Measurements from ENCODE around the gene LCK.
"Not testable (repeated sequence)": the region's sequence is repeated elsewhere in the genome, so short reads cannot be mapped to it uniquely, and the experiment has no call there.

Gene LCK

DNA sequence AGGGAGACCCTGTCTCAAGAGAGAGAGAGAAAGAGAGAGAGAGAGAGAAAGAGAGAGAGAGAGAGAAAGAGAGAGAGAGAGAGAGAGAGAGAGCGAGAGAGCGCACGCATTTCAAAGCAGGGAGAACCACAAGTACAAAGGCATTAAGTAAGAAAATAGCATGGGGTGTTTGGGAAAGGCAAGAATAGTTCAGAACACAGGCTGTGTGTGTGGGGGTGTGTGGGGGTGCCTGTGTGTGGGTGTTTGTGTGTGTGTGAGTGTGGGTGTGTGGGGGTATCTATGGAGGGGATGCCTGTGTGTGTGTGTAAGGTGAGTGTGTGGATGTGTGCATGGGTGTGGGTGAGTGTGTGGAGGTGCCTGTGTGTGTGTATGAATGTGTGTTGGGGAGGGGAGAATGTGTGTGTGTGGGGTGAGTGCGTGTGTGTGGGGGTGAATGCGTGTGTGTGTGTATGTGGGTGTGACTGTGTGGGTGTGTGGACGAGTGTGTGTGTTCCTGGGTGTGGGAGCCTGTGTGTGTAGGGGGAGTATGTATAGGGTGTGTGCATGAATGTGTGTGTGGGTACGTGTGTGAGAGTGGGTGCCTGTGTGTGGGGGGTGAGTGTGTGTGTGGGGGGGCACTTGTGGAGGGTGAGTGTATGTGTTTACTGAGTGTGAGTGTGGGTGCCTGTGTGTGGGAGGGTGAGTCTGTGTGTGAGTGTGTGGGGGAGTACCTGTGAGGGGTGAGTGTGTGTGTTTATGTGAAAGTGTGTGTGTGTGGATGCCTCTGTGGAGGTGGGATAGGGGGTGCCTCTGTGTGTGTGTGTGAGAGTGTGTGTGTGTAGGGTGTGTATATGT is 21.7 kb downstream of the LCK start:
- in situ Hi-C loops (cut with MboI; ENCODE audit: low sequenced_read_pairs), result no loop called here

DNA sequence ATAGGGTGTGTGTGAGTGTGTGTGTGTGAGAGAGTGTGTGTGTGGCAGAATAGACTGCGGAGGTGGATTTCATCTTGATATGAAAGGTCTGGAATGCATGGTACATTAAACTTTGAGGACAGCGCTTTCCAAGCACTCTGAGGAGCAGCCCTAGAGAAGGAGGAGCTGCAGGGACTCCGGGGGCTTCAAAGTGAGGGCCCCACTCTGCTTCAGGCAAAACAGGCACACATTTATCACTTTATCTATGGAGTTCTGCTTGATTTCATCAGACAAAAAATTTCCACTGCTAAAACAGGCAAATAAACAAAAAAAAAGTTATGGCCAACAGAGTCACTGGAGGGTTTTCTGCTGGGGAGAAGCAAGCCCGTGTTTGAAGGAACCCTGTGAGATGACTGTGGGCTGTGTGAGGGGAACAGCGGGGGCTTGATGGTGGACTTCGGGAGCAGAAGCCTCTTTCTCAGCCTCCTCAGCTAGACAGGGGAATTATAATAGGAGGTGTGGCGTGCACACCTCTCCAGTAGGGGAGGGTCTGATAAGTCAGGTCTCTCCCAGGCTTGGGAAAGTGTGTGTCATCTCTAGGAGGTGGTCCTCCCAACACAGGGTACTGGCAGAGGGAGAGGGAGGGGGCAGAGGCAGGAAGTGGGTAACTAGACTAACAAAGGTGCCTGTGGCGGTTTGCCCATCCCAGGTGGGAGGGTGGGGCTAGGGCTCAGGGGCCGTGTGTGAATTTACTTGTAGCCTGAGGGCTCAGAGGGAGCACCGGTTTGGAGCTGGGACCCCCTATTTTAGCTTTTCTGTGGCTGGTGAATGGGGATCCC is 22.5 kb downstream of the LCK start:
- in situ Hi-C loops (cut with MboI; ENCODE audit: low sequenced_read_pairs), result no loop called here

DNA sequence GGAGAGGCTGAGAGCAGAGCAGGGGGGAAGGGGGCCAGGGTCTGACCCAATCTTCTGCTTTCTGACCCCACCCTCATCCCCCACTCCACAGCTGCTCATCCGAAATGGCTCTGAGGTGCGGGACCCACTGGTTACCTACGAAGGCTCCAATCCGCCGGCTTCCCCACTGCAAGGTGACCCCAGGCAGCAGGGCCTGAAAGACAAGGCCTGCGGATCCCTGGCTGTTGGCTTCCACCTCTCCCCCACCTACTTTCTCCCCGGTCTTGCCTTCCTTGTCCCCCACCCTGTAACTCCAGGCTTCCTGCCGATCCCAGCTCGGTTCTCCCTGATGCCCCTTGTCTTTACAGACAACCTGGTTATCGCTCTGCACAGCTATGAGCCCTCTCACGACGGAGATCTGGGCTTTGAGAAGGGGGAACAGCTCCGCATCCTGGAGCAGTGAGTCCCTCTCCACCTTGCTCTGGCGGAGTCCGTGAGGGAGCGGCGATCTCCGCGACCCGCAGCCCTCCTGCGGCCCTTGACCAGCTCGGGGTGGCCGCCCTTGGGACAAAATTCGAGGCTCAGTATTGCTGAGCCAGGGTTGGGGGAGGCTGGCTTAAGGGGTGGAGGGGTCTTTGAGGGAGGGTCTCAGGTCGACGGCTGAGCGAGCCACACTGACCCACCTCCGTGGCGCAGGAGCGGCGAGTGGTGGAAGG is 23.7 kb downstream of the LCK start:
- in situ Hi-C loops (cut with MboI; ENCODE audit: low sequenced_read_pairs), result no loop called here

DNA sequence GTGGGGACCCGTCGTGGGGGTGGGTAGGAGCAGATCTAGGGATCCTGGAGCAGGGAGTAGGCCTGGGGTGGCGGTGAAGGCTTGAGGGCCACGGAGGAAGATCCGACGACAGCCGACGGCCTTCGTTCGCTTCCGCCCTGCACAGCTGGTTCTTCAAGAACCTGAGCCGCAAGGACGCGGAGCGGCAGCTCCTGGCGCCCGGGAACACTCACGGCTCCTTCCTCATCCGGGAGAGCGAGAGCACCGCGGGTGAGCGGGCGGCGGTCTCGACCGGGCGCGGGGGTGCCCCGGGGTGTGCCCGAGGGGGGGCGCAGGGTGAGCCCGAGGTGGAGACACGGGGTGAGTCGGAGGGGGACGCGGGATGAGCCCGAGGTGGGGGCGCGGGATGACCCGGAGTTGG is 24.4 kb downstream of the LCK start:
- in situ Hi-C loops (cut with MboI; ENCODE audit: low sequenced_read_pairs), result no loop called here

DNA sequence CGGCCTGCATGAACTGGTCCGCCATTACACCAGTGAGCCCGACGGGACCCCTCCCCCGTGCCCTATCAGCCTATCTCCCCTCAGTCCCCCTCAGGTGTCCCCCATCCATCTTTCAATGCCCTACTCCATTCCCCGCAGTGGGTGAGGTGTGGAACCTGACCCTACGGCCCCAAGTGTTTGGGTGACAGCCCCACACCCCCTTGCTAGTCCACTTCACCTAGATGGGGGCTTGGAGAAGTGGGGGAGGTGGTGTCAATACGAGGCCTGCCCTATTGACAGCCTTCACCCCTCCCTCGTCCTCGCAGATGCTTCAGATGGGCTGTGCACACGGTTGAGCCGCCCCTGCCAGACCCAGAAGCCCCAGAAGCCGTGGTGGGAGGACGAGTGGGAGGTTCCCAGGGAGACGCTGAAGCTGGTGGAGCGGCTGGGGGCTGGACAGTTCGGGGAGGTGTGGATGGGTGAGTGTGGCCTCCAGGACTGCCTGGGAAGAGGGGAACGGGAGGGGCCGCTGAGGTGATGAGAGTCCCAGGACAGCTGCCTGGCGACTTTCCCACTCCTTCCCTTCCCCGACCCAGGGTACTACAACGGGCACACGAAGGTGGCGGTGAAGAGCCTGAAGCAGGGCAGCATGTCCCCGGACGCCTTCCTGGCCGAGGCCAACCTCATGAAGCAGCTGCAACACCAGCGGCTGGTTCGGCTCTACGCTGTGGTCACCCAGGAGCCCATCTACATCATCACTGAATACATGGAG is 25.1 kb downstream of the LCK start:
- in situ Hi-C loops (cut with MboI; ENCODE audit: low sequenced_read_pairs), result no loop called here

DNA sequence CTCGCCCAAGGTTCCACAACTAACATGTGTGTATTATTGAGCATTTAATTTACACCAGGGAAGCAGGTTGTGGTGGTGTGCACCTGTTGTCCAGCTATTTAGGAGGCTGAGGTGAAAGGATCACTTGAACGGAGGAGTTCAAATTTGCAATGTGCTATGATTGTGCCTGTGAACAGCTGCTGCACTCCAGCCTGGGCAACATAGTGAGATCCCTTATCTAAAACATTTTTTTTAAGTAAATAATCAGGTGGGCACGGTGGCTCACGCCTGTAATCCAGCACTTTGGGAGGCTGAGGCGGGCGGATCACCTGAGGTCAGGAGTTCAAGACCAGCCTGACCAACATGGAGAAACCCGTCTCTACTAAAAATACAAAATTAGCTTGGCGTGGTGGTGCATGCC is 33.7 kb downstream of the LCK start:
- in situ Hi-C loops (cut with MboI; ENCODE audit: low sequenced_read_pairs), result not testable (repeated sequence)

DNA sequence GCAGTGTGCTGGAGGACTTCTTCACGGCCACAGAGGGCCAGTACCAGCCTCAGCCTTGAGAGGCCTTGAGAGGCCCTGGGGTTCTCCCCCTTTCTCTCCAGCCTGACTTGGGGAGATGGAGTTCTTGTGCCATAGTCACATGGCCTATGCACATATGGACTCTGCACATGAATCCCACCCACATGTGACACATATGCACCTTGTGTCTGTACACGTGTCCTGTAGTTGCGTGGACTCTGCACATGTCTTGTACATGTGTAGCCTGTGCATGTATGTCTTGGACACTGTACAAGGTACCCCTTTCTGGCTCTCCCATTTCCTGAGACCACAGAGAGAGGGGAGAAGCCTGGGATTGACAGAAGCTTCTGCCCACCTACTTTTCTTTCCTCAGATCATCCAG is 34.6 kb downstream of the LCK start:
- in situ Hi-C loops (cut with MboI; ENCODE audit: low sequenced_read_pairs), result no loop called here

DNA sequence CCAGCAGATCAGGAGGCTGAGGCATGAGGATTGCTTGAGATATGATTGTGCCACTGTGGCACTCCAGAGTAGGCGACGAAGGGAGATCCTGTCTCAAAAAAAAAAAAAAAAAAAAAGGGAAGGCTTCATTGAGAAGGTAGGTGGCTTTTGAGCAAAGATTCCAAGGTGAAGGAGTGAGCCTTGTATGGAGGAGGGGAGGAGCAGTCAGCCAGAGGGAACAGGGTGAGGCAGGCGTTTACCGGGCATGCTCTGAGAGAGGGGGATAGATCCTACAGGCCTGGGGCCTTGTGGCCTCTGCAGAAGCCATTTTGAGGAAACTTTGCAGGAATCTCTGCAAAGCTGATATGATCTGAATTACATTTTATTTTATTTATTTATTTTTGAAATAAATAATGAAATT is 35.7 kb downstream of the LCK start:
- in situ Hi-C loops (cut with MboI; ENCODE audit: low sequenced_read_pairs), result no loop called here

DNA sequence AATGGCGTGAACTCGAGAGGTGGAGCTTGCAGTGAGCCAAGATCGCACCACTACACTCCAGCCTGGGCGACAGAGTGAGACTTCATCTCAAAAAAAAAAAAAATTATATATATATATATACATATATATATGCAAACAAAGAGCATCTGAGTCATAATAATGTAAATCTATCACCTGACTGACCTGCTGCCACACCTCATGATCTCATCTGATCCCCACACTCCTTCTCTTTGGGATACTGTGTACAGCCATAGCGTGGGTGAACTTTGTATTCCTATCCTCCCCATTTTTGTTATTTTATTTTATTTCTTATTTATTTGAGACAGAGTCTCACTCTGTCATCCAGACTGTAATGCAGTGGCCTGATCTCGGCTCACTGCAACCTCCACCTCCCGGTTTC is 38.2 kb downstream of the LCK start:
- in situ Hi-C loops (cut with MboI; ENCODE audit: low sequenced_read_pairs), result no loop called here

DNA sequence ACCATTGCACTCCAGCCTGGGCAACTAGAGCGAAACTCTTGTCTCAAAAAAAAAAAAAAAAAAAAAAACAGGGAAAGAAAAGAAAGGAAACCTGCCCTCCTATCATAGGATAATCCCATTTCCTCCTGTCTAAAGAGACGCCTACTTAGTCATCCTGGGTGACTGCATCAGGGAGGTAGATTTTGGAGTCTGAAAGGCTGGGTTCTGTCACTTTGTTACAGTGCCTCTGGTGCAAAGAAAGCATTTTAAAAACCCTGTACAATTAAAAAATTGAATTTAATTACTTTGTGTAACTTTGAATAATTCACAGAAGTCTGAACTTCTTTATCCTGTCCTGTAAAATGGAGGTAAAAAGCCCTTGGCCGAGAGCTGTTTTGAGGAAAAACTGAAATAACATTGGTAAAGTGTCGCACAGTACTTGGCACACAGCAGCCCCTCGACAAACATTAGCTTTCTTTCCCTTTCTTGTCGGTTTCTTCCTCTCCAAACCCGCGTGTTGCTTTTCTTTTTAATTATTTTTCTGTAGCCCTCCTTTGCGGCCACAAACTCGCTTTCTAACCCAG is 40.2 kb downstream of the LCK start:
- in situ Hi-C loops (cut with MboI; ENCODE audit: low sequenced_read_pairs), result no loop called here

DNA sequence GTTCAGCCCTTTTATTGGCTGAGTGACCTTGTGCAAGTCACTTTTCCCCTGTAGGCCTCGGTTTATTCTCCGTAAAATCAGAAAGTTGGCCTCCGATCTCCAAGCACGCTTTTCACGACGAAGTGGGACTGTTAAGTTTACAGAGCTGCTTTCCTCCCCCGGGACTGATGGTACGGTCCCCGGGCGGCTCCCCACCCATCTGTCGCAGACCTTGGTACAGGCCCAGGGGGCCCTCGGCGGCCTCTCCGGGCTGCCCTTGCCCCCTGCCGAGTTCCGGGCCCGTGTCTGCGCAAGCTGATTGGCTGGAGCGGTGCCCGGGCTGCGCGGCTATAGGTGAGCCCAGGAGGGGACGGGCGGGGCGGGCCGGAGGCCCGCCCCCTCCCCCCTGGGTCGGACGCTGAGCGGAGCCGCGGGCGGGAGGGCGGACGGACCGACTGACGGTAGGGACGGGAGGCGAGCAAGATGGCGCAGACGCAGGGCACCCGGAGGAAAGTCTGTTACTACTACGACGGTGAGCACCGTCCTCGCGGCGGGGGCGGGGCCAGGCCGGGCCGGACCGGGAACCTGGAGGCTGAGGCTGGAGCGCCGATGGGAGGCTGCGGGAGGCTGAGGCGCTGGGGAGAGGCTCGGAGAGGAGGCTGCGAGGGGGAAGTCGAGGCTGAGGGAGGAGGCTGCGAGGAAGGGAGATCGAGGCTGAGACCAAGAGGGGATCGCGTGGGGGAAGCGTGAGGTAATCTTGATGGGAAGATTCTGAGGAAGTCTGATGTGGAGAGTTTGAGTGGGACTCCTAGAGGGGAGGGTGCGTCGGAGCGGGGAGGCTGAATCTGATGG is 40.9 kb downstream of the LCK start, which contains the start of gene HDAC1:
Gene HDAC1, plus strand, starts transcription at position 376 of the 831 bp plus-strand sequence. Its CDS starts 87 bp downstream, at position 463.
- in situ Hi-C loops (cut with MboI; ENCODE audit: low sequenced_read_pairs), result no loop called here

DNA sequence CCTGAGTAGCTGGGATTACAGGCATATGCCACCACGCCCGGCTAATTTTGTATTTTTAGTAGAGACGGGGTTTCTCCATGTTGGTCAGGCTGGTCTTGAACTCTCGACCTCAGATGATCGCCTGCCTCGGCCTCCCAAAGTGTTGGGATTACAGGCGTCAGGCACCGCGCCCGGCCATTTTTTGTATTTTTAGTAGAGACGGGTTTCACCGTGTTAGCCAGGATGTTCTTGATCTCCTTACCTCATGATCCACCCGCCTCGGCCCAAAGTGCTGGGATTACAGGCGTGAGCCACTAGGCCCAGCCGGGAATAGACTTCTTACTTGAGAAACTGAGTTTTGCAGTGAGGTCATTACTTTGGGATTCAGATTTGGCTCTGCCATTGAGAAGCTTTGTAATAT is 47.1 kb downstream of the LCK start:
- in situ Hi-C loops (cut with MboI; ENCODE audit: low sequenced_read_pairs), result not testable (repeated sequence)

DNA sequence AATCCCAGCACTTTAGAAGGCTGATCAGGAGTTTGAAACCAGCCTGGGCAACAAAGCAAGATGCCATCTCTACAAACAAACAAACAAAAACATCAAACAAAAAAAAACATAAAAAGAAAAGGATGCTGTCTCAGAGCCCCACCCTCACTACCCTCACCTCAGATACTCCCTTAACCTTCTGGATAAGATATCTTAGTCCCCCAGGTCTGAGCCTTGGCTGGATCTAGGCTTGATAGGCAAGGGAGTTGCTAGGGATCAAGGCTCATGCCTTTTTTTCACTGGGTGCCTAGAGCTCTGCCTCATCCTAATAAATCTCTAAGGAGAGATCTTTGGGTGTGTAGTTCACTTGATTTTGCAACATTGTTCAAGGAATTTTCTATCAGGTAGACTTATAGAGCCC is 48.3 kb downstream of the LCK start:
- in situ Hi-C loops (cut with MboI; ENCODE audit: low sequenced_read_pairs), result no loop called here

DNA sequence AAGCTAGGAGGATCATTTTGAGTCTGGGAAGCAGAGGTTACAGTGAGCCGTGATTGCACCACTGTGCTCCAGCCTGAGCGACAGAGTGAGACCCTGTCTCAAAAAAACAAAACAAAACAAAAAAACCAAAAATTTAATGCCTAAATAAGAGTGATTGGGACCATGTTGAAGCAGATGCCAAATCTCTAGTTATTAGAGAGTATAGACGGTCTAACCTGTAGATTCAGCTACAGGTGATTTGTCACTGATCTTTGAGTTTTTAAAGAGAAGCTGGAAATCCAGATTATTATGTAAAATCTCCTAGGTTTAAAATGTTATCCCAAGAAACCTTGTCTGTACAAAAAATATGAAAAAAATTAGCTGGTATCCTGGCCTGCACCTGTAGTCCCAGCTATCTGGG is 52.3 kb downstream of the LCK start:
- in situ Hi-C loops (cut with MboI; ENCODE audit: low sequenced_read_pairs), result no loop called here

DNA sequence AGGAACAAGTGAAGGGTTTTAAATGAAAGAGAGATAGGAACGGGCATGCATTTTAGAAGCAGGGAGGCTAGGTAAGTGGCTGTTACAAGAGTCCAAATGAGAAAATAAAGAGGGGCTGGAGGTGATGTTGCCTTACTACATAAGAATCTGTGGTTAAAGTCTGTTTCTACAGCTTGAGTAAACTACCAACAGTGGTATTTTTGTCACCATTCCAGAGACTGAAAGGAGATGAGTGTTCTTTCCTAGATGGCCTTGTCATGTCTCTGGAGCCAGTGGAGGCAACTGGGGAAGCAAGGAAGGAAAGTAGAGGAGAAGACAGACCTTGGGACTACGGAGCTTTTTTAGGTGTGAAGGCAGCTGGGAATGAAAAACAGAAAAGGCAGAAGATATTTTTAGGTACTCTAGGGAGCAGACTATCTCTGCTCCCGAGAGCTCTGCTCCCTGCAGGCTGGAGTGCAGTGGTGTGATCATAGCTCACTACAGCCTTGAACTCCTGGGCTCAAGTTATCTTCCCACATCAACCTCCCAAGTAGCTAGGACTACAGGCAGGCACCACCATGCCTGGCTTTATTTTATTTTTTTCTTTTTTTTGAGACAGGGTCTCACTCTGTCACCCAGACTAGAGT is 53.0 kb downstream of the LCK start:
- in situ Hi-C loops (cut with MboI; ENCODE audit: low sequenced_read_pairs), result no loop called here

DNA sequence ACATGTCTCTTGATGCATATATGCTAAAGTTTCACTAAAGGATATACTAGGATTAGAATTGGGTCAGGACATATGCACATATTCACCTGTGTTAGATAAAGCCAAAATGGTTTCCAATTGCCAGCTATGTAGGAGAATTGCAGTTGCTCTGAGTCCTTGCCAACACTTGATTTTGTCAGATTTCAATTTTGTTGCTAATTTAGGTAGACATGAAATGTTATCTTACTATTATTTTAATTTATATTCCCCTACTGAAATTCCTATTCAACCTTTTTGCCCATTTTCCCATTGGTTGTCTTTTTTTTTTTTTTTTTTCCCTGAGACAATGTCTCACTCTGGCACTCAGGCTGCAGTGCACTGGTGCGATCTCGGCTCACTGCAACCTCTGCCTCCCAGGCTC is 54.2 kb downstream of the LCK start:
- in situ Hi-C loops (cut with MboI; ENCODE audit: low sequenced_read_pairs), result no loop called here

DNA sequence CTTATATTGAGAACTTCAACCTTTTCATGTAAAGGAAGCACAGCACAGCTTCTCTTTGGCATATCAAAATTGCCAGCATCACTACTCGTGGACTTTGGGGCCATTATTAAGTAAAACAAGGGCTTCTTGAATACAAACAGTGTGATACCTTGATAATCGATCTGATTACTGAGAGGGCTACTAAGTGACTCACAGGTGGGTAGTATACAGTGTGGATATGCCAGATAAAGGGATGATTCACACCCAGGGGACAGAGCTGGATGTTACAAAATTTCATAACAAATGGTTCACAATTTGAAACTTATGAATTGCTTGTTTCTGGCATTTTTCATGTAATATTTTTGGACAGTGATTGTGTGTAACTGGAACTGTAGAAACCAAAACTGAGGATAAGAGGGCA is 56.3 kb downstream of the LCK start:
- in situ Hi-C loops (cut with MboI; ENCODE audit: low sequenced_read_pairs), result no loop called here

DNA sequence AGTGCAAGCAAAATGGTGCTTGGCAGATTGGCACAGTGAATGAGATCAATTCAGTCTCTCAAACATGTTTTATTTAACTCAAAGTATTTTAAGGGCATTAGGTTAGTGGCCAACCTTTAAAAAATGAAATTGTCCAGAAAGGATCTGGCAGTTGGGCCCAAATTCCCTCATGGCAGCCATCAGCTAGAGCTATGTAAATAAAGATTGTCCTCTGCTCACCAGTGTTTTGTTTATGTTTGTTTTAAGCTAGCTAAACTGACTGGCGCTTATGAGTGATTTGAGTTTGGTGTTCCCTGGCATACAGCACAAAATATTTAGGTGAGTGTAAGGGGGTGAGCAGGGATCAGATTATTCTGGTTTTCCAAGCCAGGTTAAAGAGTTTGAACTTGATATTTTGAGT is 58.9 kb downstream of the LCK start:
- in situ Hi-C loops (cut with MboI; ENCODE audit: low sequenced_read_pairs), result no loop called here

DNA sequence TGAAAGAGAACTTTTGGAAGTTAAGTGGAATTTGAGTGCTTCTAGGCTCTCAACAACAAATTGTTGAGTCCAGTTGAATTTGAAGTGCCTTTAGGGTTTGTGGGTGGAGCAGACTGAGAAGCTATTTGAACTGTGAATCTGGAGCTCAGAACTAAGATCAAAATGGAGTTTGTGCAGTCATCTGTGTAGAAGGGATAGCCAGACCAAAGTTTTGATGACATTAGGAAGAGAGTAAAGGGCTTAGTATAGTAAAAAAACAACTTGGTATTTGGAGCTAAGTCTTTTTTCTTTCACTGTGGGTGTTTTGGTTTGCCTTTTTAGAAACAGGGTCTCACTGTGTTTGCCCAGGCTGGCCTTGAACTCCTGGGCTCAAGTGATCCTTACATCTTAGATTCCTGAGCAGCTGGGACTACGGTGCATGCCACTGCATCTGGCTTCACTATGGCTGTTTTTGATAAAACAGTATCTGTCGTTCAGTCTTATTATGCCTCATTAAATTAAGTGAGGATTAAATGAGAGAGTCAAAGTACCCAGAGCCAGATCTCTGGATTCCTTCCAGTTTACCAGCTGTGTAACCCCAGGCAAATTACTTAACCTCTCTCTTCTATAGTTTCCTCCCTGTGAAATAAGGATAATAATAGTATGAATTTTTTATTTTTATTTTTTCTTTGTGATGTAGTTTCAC is 60.8 kb downstream of the LCK start:
- in situ Hi-C loops (cut with MboI; ENCODE audit: low sequenced_read_pairs), result no loop called here
